Measurements from ENCODE around the gene XXYLT1. TPM values are rescaled to one million over a fixed set of nuclear protein-coding genes. Genes with fewer than 3 reads are reported as not detected.
"Not testable (repeated sequence)": the region's sequence is repeated elsewhere in the genome, so short reads cannot be mapped to it uniquely, and the experiment has no call there.

The XXYLT1 gene
- total RNA-seq, 1 donor from 2014 or later, result 9.8 TPM

DNA sequence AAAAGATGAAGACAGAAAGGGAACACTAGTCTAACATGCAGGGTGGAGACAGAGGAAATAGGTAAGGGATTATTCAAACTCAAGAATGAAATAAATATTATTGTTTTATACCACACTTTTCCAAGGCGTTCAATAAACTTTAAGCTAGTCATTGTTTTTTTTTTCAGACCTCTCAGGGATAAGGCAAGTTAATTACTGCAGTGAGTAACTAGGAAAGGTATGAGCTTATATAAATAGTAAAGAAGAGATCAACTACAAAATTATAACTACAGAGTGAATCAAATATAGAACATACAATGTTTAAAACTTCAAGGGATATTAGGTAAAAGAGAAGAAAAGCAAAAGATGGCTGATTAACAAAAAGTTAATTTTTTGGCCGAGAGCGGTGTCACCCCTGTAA, 31.5 kb upstream of the XXYLT1 start:
- Histone ChIP-seq H3K27me3 (no peaks in the 10 kb centered on the region), H3K36me3 (peaks cover 65% of the 10 kb centered on the region), H3K9me3 (no peaks in the 10 kb centered on the region), H3K4me1 (no peaks in the 10 kb centered on the region), H3K27ac (no peak overlapping the region), H3K4me3 (no peak overlapping the region)
- ATAC-seq (no peak), DNase-seq (no peak)
- intact Hi-C loops (cut with DNase I), result no loop called here
- TF ChIP-seq, protein P1, sequence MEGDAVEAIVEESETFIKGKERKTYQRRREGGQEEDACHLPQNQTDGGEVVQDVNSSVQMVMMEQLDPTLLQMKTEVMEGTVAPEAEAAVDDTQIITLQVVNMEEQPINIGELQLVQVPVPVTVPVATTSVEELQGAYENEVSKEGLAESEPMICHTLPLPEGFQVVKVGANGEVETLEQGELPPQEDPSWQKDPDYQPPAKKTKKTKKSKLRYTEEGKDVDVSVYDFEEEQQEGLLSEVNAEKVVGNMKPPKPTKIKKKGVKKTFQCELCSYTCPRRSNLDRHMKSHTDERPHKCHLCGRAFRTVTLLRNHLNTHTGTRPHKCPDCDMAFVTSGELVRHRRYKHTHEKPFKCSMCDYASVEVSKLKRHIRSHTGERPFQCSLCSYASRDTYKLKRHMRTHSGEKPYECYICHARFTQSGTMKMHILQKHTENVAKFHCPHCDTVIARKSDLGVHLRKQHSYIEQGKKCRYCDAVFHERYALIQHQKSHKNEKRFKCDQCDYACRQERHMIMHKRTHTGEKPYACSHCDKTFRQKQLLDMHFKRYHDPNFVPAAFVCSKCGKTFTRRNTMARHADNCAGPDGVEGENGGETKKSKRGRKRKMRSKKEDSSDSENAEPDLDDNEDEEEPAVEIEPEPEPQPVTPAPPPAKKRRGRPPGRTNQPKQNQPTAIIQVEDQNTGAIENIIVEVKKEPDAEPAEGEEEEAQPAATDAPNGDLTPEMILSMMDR (IDR thresholded peaks at IDR 0.05), result no peak

DNA sequence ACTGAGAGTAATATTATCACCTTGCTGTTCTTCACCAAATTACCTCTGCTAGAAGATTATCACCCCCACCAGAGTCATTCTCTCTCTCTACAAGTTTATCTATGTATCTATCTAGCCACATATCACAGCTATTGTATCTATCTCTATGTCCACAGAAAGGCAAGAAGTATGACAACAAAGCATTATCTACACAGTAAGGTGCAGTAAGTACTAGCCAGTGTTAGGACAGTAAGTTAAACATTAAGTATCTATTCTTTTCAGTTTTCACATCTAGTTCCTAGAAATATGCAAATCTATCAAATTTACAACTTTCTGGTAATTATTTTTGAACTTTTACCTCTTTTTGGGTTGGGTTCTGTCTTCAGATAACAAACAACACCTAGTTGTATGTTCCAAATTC, 26.5 kb upstream of the XXYLT1 start:
- intact Hi-C loops (cut with DNase I), result loop anchor here (10.0 kb wide), 1 partner anchor 217 kb away; no protein-coding TSS in a partner anchor
- Histone ChIP-seq H3K4me3 (no peak overlapping the region), H3K27ac (no peak overlapping the region), H3K36me3 (peaks cover 69% of the 10 kb centered on the region), H3K9me3 (no peaks in the 10 kb centered on the region), H3K27me3 (no peaks in the 10 kb centered on the region), H3K4me1 (no peaks in the 10 kb centered on the region)
- ATAC-seq (no peak), DNase-seq (no peak)
- TF ChIP-seq, protein P1 (IDR thresholded peaks at IDR 0.05), result no peak

DNA sequence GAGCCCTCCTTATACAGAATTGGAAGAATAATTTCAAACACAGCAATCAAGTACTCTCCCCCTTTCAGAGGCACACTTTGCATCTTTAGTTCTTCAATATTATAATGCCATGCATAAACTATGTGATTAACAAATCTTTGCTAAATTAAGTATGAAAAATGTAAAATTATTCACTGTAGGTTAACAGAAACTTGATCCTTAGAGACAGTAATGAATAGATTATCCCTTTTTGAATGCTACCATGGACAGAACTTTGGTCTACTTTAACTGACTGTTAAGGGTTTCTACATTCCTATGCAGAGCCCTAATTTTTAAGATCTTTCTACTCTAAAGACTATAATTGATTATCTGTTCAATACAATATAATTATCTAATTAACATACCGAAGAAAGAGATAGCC, 25.7 kb upstream of the XXYLT1 start:
- intact Hi-C loops (cut with DNase I), result loop anchor here (10.0 kb wide), 1 partner anchor 218 kb away; no protein-coding TSS in a partner anchor
- H3K27me3 ChIP-seq, result no peaks in the 10 kb centered on the region
- TF ChIP-seq, protein P1 (IDR thresholded peaks at IDR 0.05), result no peak
- DNase-seq (no peak), ATAC-seq (no peak)
- H3K4me3 ChIP-seq, result no peak overlapping the region
- peaks cover 70% of the 10 kb centered on the region for H3K36me3 ChIP-seq
- no peaks in the 10 kb centered on the region for H3K9me3 ChIP-seq
- H3K27ac ChIP-seq, result no peak overlapping the region
- H3K4me1 ChIP-seq, result no peaks in the 10 kb centered on the region

DNA sequence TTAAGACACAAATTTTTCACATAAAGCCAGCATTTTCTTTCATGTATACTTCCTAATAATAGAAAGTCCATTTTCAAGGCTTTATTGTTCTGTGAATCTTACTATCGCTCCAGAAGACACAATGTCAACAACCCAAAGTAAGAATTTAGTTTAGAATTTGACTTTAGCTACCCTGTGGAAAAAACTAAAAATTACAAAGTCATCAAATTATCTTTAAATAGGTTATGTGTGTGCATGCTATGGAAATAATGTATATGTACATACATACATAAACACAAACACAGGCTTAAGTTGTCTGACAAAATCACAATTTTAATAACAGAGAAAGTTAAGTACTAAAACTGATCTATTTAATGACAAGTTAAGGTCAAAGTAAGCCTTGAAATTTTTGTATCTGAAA, 20.2 kb upstream of the XXYLT1 start:
- TF ChIP-seq, protein P1 (IDR thresholded peaks at IDR 0.05), result no peak
- Histone ChIP-seq H3K4me3 (no peak overlapping the region), H3K36me3 (peaks cover 77% of the 10 kb centered on the region), H3K9me3 (no peaks in the 10 kb centered on the region), H3K27ac (no peak overlapping the region), H3K4me1 (no peaks in the 10 kb centered on the region), H3K27me3 (no peaks in the 10 kb centered on the region)
- intact Hi-C loops (cut with DNase I), result loop anchor here (10.0 kb wide), 1 partner anchor 224 kb away; no protein-coding TSS in a partner anchor
- ATAC-seq (no peak), DNase-seq (no peak)

DNA sequence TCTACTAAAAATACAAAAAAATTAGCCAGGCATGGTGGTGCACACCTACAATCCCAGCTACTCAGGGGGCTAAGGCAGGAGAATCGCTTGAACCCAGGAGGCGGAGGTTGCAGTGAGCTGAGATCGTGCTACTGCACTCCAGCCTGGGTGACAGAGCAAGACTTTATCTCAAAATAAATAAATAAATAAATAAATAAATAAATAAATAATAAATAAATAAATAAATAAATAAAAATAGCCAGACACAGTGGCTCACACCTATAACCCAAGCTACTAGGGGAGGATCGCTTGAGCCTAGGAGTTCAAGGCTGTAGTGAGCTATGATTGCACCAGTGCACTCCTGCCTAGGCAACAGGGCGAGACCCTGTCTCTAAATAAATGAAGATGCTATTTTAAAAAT, 19.7 kb upstream of the XXYLT1 start:
- not testable (repeated sequence) for H3K27ac ChIP-seq, ATAC-seq, DNase-seq, H3K27me3 ChIP-seq, H3K4me3 ChIP-seq, H3K9me3 ChIP-seq, H3K4me1 ChIP-seq
- intact Hi-C loops (cut with DNase I), result loop anchor here (10.0 kb wide), 1 partner anchor 224 kb away; no protein-coding TSS in a partner anchor
- peaks cover 77% of the 10 kb centered on the region for H3K36me3 ChIP-seq

DNA sequence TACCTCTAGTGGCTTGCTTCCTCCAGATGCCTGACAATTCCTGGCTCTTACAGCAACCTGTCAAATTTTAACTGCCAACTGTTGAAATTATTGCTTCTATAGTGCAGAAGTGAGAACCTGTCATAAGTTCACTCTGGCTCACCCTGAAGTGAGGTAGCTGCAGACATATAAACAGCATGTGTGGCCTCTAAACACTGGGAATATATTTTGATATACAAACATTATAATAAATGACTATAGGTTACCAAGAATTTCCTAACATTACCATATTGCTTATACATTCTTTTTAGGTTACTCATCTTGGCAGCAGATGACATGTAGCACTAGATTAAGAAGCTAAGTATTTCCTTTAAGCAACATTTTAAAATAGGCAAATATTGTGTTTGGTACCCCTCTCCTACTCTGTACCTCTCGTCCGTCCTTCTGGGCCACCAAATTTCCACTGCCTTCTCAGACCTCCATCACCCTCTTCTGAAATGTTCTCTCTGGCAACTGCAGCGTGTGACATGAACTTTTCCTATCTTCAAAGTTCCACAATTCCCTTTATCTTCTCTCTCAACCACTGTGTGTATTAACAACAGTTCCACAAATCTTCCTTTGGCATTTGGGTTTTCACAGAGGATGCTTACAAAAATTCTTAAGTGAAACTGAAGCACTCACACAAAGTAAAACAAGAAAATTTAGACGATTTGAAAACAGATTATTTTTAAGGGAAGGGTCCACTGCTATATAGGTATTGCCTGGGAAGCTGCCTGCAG, 15.3 kb upstream of the XXYLT1 start:
- ATAC-seq (no peak), DNase-seq (no peak)
- H3K27me3 ChIP-seq, result no peaks in the 10 kb centered on the region
- H3K27ac ChIP-seq, result no peak overlapping the region
- no peak overlapping the region for H3K4me3 ChIP-seq
- no peaks in the 10 kb centered on the region for H3K4me1 ChIP-seq
- H3K36me3 ChIP-seq, result peaks cover 82% of the 10 kb centered on the region
- TF ChIP-seq, protein P1 (IDR thresholded peaks at IDR 0.05), result no peak
- intact Hi-C loops (cut with DNase I), result no loop called here
- H3K9me3 ChIP-seq, result no peaks in the 10 kb centered on the region
